Activated naive CD4-positive, alpha-beta T cell treated with anti-CD3 and anti-CD28 coated beads, Interleukin-2, amount 50 U/mL, for 24 hours (primary cell): ENCODE results near the gene PPM1H.

Experiments
- H3K27ac Mint-ChIP-seq: one replicate; pipeline ENCODE4 v1.8.0; 2021; ENCODE audit warnings: mild to moderate bottlenecking, mixed read lengths
- H3K27me3 Mint-ChIP-seq: one replicate; pipeline ENCODE4 v1.8.0; 2021; ENCODE audit warnings: mixed read lengths
- H3K36me3 Mint-ChIP-seq: one replicate; pipeline ENCODE4 v1.8.0; 2021; ENCODE audit warnings: mixed read lengths
- H3K4me1 Mint-ChIP-seq: one replicate; pipeline ENCODE4 v1.8.0; 2021; ENCODE audit warnings: mixed read lengths
- H3K4me3 Mint-ChIP-seq: one replicate; pipeline ENCODE4 v1.8.0; 2021; ENCODE audit warnings: mild to moderate bottlenecking, mixed read lengths
- H3K9me3 Mint-ChIP-seq: one replicate; pipeline ENCODE4 v1.8.0; 2021; ENCODE audit warnings: mixed read lengths

The PPM1H gene

DNA sequence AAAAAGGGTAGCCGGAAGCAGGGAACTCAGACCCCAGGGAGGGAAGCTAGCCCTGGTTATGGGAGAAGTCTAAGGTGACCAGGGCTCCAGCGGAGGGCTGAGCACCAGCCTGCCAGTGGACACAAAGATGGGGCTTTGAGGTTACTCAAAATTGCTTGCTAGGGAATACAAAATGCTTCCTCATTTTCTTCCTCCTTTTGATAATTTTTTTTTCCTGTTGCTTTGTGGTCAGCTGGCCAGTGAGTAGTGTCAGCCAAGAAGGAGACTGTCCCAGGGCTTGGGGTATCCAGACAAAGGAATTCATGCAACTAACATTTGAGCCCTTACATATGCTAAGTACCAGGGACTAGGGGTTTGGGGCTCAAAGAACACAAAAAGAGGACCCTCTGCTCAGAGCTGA is 206.2 kb downstream of the PPM1H start:
- Mint-ChIP-seq H3K4me3 (no peak overlapping the region), H3K36me3 (no peaks in the 10 kb centered on the region), H3K4me1 (no peaks in the 10 kb centered on the region), H3K9me3 (no peaks in the 10 kb centered on the region), H3K27ac (no peak overlapping the region), H3K27me3 (peaks cover 5% of the 10 kb centered on the region)

- Mint-ChIP-seq H3K36me3 (no peaks in the 10 kb centered on the region), H3K9me3 (no peaks in the 10 kb centered on the region), H3K4me3 (no peak overlapping the region), H3K4me1 (no peaks in the 10 kb centered on the region), H3K27ac (no peak overlapping the region), H3K27me3 (peaks cover 5% of the 10 kb centered on the region)
These were observed 208.4 kb downstream of the PPM1H start for GRCh38 chr12:62726471-62726980.

DNA sequence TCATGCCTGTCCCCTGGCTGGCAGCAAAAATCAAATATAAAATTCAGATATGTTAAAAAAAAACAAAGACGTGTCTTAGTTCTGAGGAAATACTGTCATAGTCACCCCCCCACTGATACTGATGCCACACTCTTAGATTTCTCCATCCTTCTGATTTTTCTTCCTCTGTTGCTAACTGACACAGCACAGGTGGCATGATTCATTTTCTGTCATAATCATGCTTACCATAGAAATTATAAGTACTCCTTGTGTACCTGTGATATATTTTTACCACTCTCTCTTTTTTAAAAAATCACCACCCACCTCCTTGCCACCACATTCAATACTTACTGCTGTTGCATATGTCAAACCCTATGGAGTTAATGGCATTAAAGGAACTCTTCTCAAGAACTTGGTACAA is 209.2 kb downstream of the PPM1H start:
- no peak overlapping the region for H3K27ac Mint-ChIP-seq
- no peak overlapping the region for H3K4me3 Mint-ChIP-seq
- H3K36me3 Mint-ChIP-seq, result no peaks in the 10 kb centered on the region
- no peaks in the 10 kb centered on the region for H3K4me1 Mint-ChIP-seq
- no peaks in the 10 kb centered on the region for H3K9me3 Mint-ChIP-seq
- H3K27me3 Mint-ChIP-seq, result peaks cover 5% of the 10 kb centered on the region

GRCh38 chr12:62724947-62725451 is 210.0 kb downstream of the PPM1H start:
- Mint-ChIP-seq H3K27ac (no peak overlapping the region), H3K4me3 (no peak overlapping the region), H3K36me3 (no peaks in the 10 kb centered on the region), H3K27me3 (peaks cover 4% of the 10 kb centered on the region), H3K4me1 (no peaks in the 10 kb centered on the region), H3K9me3 (no peaks in the 10 kb centered on the region)

DNA sequence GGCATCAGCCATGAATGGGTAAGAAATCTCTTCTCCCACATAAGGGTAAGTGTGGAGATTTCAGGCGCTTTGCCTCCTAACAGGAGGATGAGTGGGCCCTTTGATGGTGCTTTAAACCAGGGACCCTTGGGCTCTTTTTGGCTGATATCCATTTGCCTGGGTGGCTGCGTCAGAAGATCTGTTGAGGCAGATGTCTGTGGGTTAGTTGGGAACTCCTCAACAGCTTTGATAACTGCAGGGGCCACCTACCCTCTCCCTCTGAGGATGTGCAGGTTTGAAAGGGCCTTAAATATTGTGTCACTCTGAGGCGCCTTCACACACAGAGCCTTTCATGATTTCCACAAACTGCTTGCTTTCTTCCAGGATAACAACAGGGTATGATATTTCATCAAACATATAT is 210.7 kb downstream of the PPM1H start:
- Mint-ChIP-seq H3K4me3 (no peak overlapping the region), H3K4me1 (no peaks in the 10 kb centered on the region), H3K27ac (no peak overlapping the region), H3K27me3 (peaks cover 3% of the 10 kb centered on the region), H3K9me3 (no peaks in the 10 kb centered on the region), H3K36me3 (no peaks in the 10 kb centered on the region)

GRCh38 chr12:62722971-62723680 is 211.8 kb downstream of the PPM1H start:
- no peak overlapping the region for H3K4me3 Mint-ChIP-seq
- no peak overlapping the region for H3K27ac Mint-ChIP-seq
- H3K36me3 Mint-ChIP-seq, result no peaks in the 10 kb centered on the region
- H3K9me3 Mint-ChIP-seq, result no peaks in the 10 kb centered on the region
- H3K27me3 Mint-ChIP-seq, result no peaks in the 10 kb centered on the region
- H3K4me1 Mint-ChIP-seq, result no peaks in the 10 kb centered on the region

- no peak overlapping the region for H3K27ac Mint-ChIP-seq
- H3K36me3 Mint-ChIP-seq, result no peaks in the 10 kb centered on the region
- H3K4me3 Mint-ChIP-seq, result no peak overlapping the region
- H3K27me3 Mint-ChIP-seq, result no peaks in the 10 kb centered on the region
- no peaks in the 10 kb centered on the region for H3K4me1 Mint-ChIP-seq
- H3K9me3 Mint-ChIP-seq, result no peaks in the 10 kb centered on the region
These were observed 214.2 kb downstream of the PPM1H start for GRCh38 chr12:62720661-62721330.

- no peaks in the 10 kb centered on the region for H3K27me3 Mint-ChIP-seq
These were observed 214.9 kb downstream of the PPM1H start for GRCh38 chr12:62720025-62720424.

DNA sequence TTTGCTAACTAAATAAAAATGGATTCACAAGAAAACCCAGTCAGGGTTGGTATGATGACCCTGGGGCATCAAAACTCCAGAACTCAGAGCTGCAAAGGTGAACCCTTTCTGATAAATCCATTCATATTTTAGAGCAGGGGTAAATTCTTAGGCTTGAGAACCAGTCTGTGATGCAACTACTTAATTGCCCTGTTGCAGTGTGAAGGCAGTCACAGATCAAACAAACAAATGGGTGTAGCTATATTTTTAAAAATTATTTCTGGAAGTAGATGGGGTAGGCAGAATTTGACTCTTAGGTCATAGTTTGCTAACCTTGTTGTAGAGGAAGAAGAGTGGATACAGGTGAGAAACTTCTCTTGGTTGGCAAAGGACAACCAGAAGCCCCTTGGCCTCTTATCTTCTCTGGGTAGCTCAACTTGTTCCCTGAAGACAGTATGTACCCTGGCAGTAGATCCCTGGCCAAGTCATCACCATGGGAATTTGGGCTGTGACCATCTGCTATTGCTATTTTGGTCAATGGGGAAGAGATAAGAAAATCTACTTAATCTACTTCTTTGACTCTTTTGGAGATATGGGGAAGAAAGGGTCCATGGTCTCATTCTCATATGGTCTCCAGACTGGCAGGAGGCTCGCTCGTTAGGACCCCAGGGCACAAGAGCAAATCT is 216.1 kb downstream of the PPM1H start:
- H3K27ac Mint-ChIP-seq, result no peak overlapping the region
- no peaks in the 10 kb centered on the region for H3K9me3 Mint-ChIP-seq

More at GRCh38 chr12:62720025-62720424, 214.9 kb downstream of the PPM1H start:
- no peak overlapping the region for H3K4me3 Mint-ChIP-seq
- H3K27ac Mint-ChIP-seq, result no peak overlapping the region
- no peaks in the 10 kb centered on the region for H3K9me3 Mint-ChIP-seq
- H3K36me3 Mint-ChIP-seq, result no peaks in the 10 kb centered on the region
- H3K4me1 Mint-ChIP-seq, result no peaks in the 10 kb centered on the region

DNA sequence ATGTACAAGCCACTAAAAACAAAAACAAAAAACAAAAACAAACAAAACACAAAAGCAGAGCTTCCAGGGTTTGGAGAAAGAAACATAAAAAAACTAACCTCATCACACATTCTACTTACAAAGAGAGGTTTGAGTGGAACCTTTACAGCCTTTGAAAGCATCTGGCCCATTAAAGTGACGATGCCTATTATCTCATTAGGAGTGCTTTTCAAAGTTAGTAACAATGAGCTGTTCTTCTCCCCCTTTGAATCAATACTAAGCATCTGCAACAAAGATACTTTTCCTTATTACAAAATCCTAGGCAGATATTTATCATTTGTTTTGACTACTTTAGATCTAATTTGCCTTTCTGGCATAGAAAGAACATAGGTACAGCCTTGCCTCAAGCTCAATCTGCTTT is 217.3 kb downstream of the PPM1H start:
- H3K36me3 Mint-ChIP-seq, result no peaks in the 10 kb centered on the region
- H3K4me3 Mint-ChIP-seq, result no peak overlapping the region
- no peaks in the 10 kb centered on the region for H3K4me1 Mint-ChIP-seq
- H3K9me3 Mint-ChIP-seq, result no peaks in the 10 kb centered on the region
- H3K27me3 Mint-ChIP-seq, result no peaks in the 10 kb centered on the region
- H3K27ac Mint-ChIP-seq, result no peak overlapping the region

More for the DNA sequence above, 216.1 kb downstream of the PPM1H start:
- Mint-ChIP-seq H3K4me1 (no peaks in the 10 kb centered on the region), H3K36me3 (no peaks in the 10 kb centered on the region), H3K4me3 (no peak overlapping the region), H3K27me3 (no peaks in the 10 kb centered on the region)

GRCh38 chr12:62716866-62717525 is 218.0 kb downstream of the PPM1H start:
- H3K27ac Mint-ChIP-seq, result no peak overlapping the region
- H3K27me3 Mint-ChIP-seq, result no peaks in the 10 kb centered on the region

DNA sequence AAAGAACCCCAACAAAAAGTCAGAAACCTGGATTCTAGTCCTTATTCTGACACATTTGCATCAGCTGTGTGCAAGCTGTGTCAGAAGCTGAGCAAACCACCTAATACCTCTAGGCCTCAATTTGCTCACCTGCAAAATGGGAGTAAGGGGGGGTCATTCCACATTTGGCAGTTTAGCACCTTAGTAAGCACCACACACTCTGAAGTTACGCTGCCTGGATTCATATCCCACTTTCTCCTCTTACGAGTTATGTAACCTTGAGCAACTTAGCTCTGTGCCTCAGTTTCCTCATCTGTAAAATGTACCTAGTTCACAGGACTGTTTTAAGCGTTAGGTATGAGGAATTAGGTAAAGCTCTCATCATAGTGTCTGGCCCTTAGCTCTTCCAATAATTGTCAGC is 218.9 kb downstream of the PPM1H start:
- Mint-ChIP-seq H3K27me3 (no peaks in the 10 kb centered on the region), H3K9me3 (no peaks in the 10 kb centered on the region), H3K4me1 (no peaks in the 10 kb centered on the region), H3K27ac (no peak overlapping the region), H3K4me3 (no peak overlapping the region), H3K36me3 (no peaks in the 10 kb centered on the region)

More at GRCh38 chr12:62716866-62717525, 218.0 kb downstream of the PPM1H start:
- Mint-ChIP-seq H3K9me3 (no peaks in the 10 kb centered on the region), H3K36me3 (no peaks in the 10 kb centered on the region), H3K4me1 (no peaks in the 10 kb centered on the region), H3K4me3 (no peak overlapping the region)

GRCh38 chr12:62714774-62715721 is 219.9 kb downstream of the PPM1H start:
- H3K4me1 Mint-ChIP-seq, result no peaks in the 10 kb centered on the region
- no peaks in the 10 kb centered on the region for H3K36me3 Mint-ChIP-seq
- H3K4me3 Mint-ChIP-seq, result no peak overlapping the region
- no peaks in the 10 kb centered on the region for H3K27me3 Mint-ChIP-seq
- no peaks in the 10 kb centered on the region for H3K9me3 Mint-ChIP-seq
- no peak overlapping the region for H3K27ac Mint-ChIP-seq

DNA sequence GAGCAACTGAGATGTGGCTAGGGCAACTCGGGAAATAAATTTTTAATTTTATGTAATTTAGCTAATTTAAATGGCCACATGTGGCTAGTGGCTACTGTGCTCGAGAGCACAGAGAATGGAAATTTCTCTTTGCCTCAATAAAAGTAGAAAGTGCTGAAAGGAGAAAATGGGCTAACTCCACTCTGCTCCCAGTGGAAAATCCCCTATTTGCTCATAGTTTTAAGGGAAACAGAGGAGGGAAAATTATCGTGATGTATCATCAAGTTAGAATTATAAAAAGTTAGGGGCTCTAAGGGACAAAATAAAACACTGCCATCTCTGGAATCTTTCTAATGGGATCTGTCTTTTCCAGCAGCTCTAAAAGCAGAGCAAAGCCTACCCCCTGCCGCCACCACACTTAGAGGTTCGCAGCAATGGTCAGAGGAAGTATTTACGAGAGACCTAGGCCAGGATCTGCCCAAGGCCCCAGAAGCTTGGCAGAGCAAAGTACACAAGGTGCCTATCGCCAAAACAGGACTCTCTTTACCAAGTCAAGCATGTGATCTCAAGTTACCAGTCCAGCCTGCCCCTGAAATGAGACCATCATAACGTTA is 220.7 kb downstream of the PPM1H start:
- Mint-ChIP-seq H3K27ac (no peak overlapping the region), H3K4me1 (no peaks in the 10 kb centered on the region), H3K9me3 (no peaks in the 10 kb centered on the region), H3K27me3 (no peaks in the 10 kb centered on the region), H3K4me3 (no peak overlapping the region), H3K36me3 (no peaks in the 10 kb centered on the region)
